Liver (tissue), 9 donors: ENCODE data around the gene TNIP1. TPM values are rescaled to one million over a fixed set of nuclear protein-coding genes. Genes with fewer than 3 reads are reported as not detected.
A peak's percentile ranks its signal among the peaks of the same experiment; 100 is the strongest.

Source experiments
- DNase-seq: peaks from one replicate; pipeline ENCODE4 v3.0.0-alpha.2; 2017; ENCODE audit warnings: low spot score
- H3K27ac ChIP-seq, 2 donors: one replicate each; pipeline ENCODE4 v1.7.0; 2013; ENCODE audit warnings: inconsistent platforms in 2 of 2, low read length in 2 of 2, control low read depth in 1 of 2, low read depth in 1 of 2, mild to moderate bottlenecking in 1 of 2
- H3K27me3 ChIP-seq, 4 donors: one replicate each; pipeline versions ENCODE4 v1.6.1 to v1.7.0; 2013; ENCODE audit warnings: low read length in 3 of 4, inconsistent platforms in 1 of 4, mild to moderate bottlenecking in 1 of 4, moderate library complexity in 1 of 4; ENCODE audit not compliant: control insufficient read depth in 4 of 4, insufficient read depth in 4 of 4
- H3K36me3 ChIP-seq, 4 donors: one replicate each; pipeline versions ENCODE4 v1.6.1 to v1.7.0; 2013; ENCODE audit warnings: low read length in 3 of 4, mild to moderate bottlenecking in 3 of 4, low read depth in 1 of 4, moderate library complexity in 1 of 4; ENCODE audit not compliant: control insufficient read depth in 4 of 4, insufficient read depth in 3 of 4
- H3K4me1 ChIP-seq, 4 donors: one replicate each; pipeline versions ENCODE4 v1.6.1 to v1.7.0; 2013; ENCODE audit warnings: low read length in 3 of 4, mild to moderate bottlenecking in 3 of 4, moderate library complexity in 1 of 4; ENCODE audit not compliant: control insufficient read depth in 4 of 4, insufficient read depth in 4 of 4
- H3K4me3 ChIP-seq, 3 donors: one replicate each; pipeline versions ENCODE4 v1.6.1 to v1.7.0; 2013; ENCODE audit warnings: low read length in 3 of 3, control low read depth in 1 of 3, low read depth in 1 of 3, mild to moderate bottlenecking in 1 of 3
- H3K9ac ChIP-seq, 2 donors: one replicate each; pipeline ENCODE4 v1.7.0; 2013; ENCODE audit warnings: low read length in 2 of 2, mild to moderate bottlenecking in 2 of 2, moderate library complexity in 2 of 2, control low read depth in 1 of 2, low read depth in 1 of 2
- H3K9me3 ChIP-seq, 4 donors: one replicate each; pipeline versions ENCODE4 v1.6.1 to v1.7.0; 2013; ENCODE audit warnings: low read length in 3 of 4; ENCODE audit not compliant: control insufficient read depth in 4 of 4
- ATF3 ChIP-seq: IDR thresholded peaks from 2 replicates; pipeline ENCODE4 v1.6.1; 2016; ENCODE audit warnings: antibody characterized with exemption
- CTCF ChIP-seq: fragments of 150-350 bp; IDR thresholded peaks from 2 replicates; pipeline ENCODE4 v1.5.1; 2017; ENCODE audit warnings: improper control_type of control experiment, low read depth, low read length; ENCODE audit not compliant: missing input control
- EGR1 ChIP-seq, 2 donors: IDR thresholded peaks; 2 replicates each; pipeline ENCODE4 v1.6.1; 2016 to 2018; ENCODE audit warnings: antibody characterized with exemption in 2 of 2, low read depth in 2 of 2
- FOXA1 ChIP-seq: IDR thresholded peaks from 2 replicates; pipeline ENCODE4 v1.6.1; 2016; ENCODE audit warnings: antibody characterized with exemption
- FOXA2 ChIP-seq: IDR thresholded peaks from 2 replicates; pipeline ENCODE4 v1.6.1; 2016; ENCODE audit warnings: antibody characterized with exemption
- GABPA ChIP-seq, 2 donors: IDR thresholded peaks in 1 of 2; conservative IDR thresholded peaks in 1 of 2; 2 replicates each; pipeline ENCODE4 v1.6.1; 2016; ENCODE audit warnings: antibody characterized with exemption in 2 of 2, mild to moderate bottlenecking in 1 of 2, moderate library complexity in 1 of 2
- HNF4A ChIP-seq, 2 donors: conservative IDR thresholded peaks; 2 replicates each; pipeline ENCODE4 v1.6.1; 2016; ENCODE audit warnings: antibody characterized with exemption in 2 of 2, mild to moderate bottlenecking in 2 of 2
- HNF4G ChIP-seq: IDR thresholded peaks from 2 replicates; pipeline ENCODE4 v1.6.1; 2016; ENCODE audit warnings: antibody characterized with exemption
- JUND ChIP-seq, 2 donors: IDR thresholded peaks; 2 replicates each; pipeline ENCODE4 v1.6.1; 2016; ENCODE audit warnings: antibody characterized with exemption in 2 of 2
- MAX ChIP-seq: IDR thresholded peaks from 2 replicates; pipeline ENCODE4 v1.6.1; 2016; ENCODE audit warnings: antibody characterized with exemption
- NR2F2 ChIP-seq: IDR thresholded peaks from 2 replicates; pipeline ENCODE4 v1.6.1; 2016; ENCODE audit warnings: antibody characterized with exemption
- RAD21 ChIP-seq, 2 donors: IDR thresholded peaks; 2 replicates each; pipeline ENCODE4 v1.6.1; 2016; ENCODE audit warnings: antibody characterized with exemption in 2 of 2, mild to moderate bottlenecking in 2 of 2
- REST ChIP-seq: IDR thresholded peaks from 2 replicates; pipeline ENCODE4 v1.6.1; 2016; ENCODE audit warnings: antibody characterized with exemption, mild to moderate bottlenecking
- RXRA ChIP-seq, 2 donors: IDR thresholded peaks; 2 replicates each; pipeline ENCODE4 v1.6.1; 2017 to 2018; ENCODE audit warnings: antibody characterized with exemption in 2 of 2, mild to moderate bottlenecking in 1 of 2
- TAF1 ChIP-seq: conservative IDR thresholded peaks from 2 replicates; pipeline ENCODE4 v1.6.1; 2016; ENCODE audit warnings: antibody characterized with exemption, mild to moderate bottlenecking
- YY1 ChIP-seq: IDR thresholded peaks from 2 replicates; pipeline ENCODE4 v1.6.1; 2016; ENCODE audit warnings: antibody characterized with exemption, mild to moderate bottlenecking
- ZBTB33 ChIP-seq: IDR thresholded peaks from 2 replicates; pipeline ENCODE4 v1.6.1; 2016; ENCODE audit warnings: antibody characterized with exemption
- WGBS: extraction: QIAGEN DNeasy Blood & Tissue Kit; methylation state at CpG from one replicate; pipeline ENCODE4 v1.1.7; 2013; 5-methylcytosine and 5-hydroxymethylcytosine counted together
- polyA plus RNA-seq, 2 donors: library from polyadenylated mRNA; stranded (reverse) in 1 of 2; unstranded in 1 of 2; fragments of 200-250 nt in 1 of 2; fragments of >200 nt in 1 of 2; fragmentation: Nextera tagmentation in 1 of 2; extraction: Ambion mirVana in 1 of 2; gene quantifications; one replicate each; pipeline versions ENCODE4 v1.2.1 to v1.2.3, GENCODE V29; 2013 to 2015
- total RNA-seq, 2 donors: library from RNA; depleted of rRNA; stranded (reverse); fragments of >200 nt; gene quantifications; one replicate each; pipeline ENCODE4 v1.2.3, GENCODE V29; 2014
- donor health status: healthy.
- donor health status: healthy.
- donor health status: healthy.
- donor health status: healthy.
- donor health status: healthy.

TNIP1 gene
- total and polyA plus RNA-seq, 4 donors: 33.2 to 101 (median 48.0) TPM

- peaks cover 0 to 7% (median 2%) of the 10 kb centered on the region in 4 donors for H3K4me1 ChIP-seq
- TF ChIP-seq RAD21 (IDR thresholded peaks at IDR 0.05) (no peak), HNF4A (conservative IDR thresholded peaks at IDR 0.05) (peak in 1 of 2 donors; percentile 23), RXRA (IDR thresholded peaks at IDR 0.05) (peak in 1 of 2 donors; percentile 6), JUND (IDR thresholded peaks at IDR 0.05) (peak in 1 of 2 donors; percentile 35), ZBTB33 (no peak), HNF4G (no peak), YY1 (no peak)
- WGBS: 75% methylated on average over 17 of the region's 17 CpGs
- H3K27me3 ChIP-seq: no peaks in the 10 kb centered on the region
- no peak for DNase-seq
- no peaks in the 10 kb centered on the region for H3K9me3 ChIP-seq
- no peak overlapping the region for H3K4me3 ChIP-seq
- H3K9ac ChIP-seq: no peak overlapping the region
- peaks cover 14 to 74% (median 57%) of the 10 kb centered on the region in 4 donors for H3K36me3 ChIP-seq
- peak overlapping the region in 1 of 2 donors; percentile 20 for H3K27ac ChIP-seq
Measured at GRCh38 chr5:151123897-151124751, 43.3 kb upstream of the TNIP1 start.

- DNase-seq: no peak
- no peaks in the 10 kb centered on the region for H3K9me3 ChIP-seq
- H3K36me3 ChIP-seq: peaks cover 18 to 69% (median 50%) of the 10 kb centered on the region in 4 donors
- H3K9ac ChIP-seq: no peak overlapping the region
- no peak overlapping the region for H3K4me3 ChIP-seq
- 95% methylated on average over 14 of the region's 14 CpGs for WGBS
- no peaks in the 10 kb centered on the region for H3K27me3 ChIP-seq
- TF ChIP-seq GABPA (IDR thresholded peaks at IDR 0.05 in 1 of 2, conservative IDR thresholded peaks at IDR 0.05 in 1 of 2) (no peak), ZBTB33 (no peak), MAX (no peak), NR2F2 (no peak), REST (no peak), RXRA (IDR thresholded peaks at IDR 0.05) (no peak), YY1 (no peak), FOXA1 (no peak), EGR1 (IDR thresholded peaks at IDR 0.05; ENCODE audit: low read depth in 2 of 2) (no peak), TAF1 (no peak), ATF3 (no peak), CTCF (no peak), JUND (IDR thresholded peaks at IDR 0.05) (no peak), FOXA2 (no peak), RAD21 (IDR thresholded peaks at IDR 0.05) (no peak)
- H3K4me1 ChIP-seq: peaks cover 0 to 7% (median 2%) of the 10 kb centered on the region in 4 donors
- no peak overlapping the region for H3K27ac ChIP-seq
Measured at GRCh38 chr5:151122828-151123227, 42.0 kb upstream of the TNIP1 start.
